ENCODE results near the gene MT2A.
"Not testable (repeated sequence)": the region's sequence is repeated elsewhere in the genome, so short reads cannot be mapped to it uniquely, and the experiment has no call there.

The MT2A gene

DNA sequence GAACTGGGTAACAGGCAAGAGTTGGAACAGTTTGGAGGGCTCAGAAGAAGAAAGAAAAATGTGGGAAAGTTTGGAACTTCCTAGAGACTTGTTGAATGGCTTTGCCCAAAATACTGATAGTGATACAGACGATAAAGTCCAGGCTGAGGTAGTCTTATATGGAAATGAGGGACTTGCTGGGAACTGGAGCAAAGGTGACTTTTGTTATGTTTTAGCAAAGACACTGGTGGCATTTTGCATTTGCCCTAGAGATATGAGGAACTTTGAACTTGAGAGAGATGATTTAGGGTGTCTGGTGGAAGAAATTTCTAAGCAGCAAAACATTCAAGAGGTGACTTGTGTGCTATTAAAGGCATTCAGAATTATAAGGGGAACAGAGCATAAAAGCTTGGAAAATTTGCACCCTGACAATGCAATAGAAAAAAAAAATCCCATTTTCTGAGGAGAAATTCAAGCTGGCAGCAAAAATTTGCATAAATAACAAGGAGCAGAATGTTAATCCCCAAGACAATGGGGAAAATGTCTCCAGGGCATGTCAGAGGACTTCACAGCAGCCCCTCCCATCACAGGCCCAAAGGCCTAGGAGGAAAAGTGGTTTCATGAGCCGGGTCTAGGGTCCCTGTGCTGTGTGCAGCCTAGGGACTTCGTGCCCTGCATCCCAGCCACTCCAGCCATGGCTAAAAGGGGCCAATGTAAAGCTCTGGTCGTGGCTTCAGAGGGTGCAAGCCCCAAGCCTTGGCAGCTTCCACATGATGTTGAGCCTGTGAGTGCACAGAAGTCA lies 13.5 kb downstream of the MT2A start:
- not testable (repeated sequence) for DNase-seq (ENCODE audit: low read depth)

DNA sequence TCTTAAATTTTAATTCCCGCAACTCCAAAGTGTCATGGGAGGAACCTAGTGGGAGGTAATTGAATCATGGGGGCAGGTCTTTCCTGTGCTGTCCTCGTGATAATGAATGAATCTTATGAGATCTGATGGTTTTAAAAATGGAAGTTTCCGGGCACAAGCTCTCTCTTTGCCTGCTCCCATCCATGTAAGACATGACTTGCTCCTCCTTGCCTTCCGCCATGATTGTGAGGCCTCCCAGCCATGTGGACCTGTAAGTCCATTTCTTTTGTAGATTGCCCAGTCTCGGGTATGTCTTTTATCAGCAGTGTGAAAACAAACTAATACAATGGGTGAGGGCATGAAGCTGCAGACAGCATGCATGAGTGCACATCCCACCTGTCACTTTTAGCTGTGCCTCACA lies 14.8 kb downstream of the MT2A start:
- not testable (repeated sequence) for DNase-seq (ENCODE audit: low read depth)

DNA sequence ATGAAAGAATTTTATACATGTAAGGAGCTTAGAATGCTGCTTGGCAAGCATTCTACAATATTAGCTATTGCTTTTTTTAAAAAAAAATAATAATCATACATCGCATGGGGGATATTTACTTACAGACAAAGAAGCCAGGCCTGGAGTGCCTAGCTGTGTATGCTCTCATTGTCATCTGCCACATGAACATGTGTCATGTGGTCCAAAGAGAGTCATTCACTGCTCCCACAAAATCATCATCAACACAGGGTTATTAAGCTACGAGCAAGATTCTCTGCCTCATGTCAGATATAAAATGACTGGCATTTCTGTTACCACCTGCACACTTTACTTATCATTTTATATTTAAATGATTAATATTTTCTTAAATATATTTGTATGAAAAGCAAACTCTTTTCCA lies 15.3 kb downstream of the MT2A start:
- DNase-seq (ENCODE audit: low read depth) = no peak

DNA sequence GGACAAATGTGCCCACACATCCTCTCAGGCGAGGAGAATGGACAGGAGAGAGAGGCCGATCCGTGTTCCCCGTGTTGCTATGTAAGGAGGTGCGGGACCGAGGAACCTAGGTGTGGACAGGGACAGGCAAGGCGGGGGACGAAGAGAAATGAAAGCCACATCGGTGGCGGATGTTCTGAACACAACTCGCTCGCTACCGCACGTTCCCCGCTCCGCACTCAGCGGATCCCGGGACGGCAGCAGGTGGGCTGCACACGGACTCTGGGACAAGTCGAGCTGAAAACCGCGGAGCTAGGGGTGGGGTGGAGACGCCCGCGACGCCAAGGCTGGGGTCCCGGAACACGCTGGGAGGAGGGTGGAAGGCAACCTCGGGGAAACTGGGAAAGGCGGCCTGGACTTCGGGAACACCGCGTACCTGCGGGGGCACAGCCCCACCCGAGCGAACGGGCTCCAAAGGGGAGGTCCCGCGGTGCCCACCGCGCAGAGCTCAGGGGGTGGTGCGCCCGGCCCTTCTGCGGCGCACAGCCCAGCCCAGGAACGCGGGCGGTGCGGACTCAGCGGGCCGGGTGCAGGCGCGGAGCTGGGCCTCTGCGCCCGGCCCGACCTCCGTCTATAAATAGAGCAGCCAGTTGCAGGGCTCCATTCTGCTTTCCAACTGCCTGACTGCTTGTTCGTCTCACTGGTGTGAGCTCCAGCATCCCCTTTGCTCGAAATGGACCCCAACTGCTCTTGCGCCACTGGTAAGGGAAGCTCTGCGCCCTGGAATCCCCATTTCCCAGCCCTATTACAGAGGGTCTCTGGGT lies 17.0 kb downstream of the MT2A start, which contains the start of gene MT1E:
Gene MT1E, plus strand, starts transcription at position 642 of the 803 bp plus-strand sequence. Its CDS starts 71 bp downstream, at position 713.
- DNase-seq (ENCODE audit: low read depth) = no peak

DNA sequence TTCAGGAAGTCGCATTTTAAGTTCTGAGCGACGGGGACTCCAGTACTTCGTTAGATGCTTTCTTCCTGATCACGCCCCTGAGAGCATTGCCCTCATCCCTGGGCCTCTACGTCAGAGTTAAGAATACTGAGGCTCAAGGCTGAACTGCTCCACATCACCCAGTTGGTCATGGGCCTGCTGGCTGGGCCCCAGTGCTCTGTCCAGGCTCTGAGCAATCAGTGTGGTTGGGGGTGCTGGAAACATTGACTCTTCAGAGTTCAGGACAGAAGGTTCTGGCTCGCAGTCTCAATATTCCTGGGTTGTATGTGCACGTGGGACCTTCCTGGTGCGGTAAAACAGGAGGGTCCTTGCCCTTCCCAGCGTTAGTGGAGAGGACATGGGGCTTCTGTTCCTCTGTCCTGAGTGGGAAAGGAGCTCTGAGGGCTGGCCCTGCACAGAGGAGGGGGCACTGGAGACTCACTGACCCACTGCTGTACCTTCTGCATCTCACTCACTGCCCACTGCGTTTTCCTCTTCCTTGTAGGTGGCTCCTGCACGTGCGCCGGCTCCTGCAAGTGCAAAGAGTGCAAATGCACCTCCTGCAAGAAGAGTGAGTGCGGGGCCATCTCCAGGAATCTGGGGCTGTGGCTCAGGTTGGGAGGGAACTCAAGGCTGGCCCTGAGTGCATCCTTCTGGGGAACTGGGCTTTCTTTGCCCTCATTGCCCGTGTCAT lies 17.7 kb downstream of the MT2A start:
- DNase-seq (ENCODE audit: low read depth) = no peak

DNA sequence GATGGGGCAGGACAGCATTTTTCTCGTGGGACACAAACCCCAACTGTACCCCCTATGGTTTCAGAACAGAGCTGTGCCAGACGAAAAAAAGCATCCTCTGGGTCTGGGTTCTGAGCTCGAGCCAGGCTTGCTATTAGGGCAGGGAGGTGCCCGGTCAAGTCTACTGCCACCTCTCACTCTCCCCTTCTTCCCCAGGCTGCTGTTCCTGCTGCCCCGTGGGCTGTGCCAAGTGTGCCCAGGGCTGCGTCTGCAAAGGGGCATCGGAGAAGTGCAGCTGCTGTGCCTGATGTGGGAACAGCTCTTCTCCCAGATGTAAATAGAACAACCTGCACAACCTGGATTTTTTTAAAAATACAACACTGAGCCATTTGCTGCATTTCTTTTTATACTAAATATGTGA lies 18.3 kb downstream of the MT2A start:
- DNase-seq (ENCODE audit: low read depth) = no peak

DNA sequence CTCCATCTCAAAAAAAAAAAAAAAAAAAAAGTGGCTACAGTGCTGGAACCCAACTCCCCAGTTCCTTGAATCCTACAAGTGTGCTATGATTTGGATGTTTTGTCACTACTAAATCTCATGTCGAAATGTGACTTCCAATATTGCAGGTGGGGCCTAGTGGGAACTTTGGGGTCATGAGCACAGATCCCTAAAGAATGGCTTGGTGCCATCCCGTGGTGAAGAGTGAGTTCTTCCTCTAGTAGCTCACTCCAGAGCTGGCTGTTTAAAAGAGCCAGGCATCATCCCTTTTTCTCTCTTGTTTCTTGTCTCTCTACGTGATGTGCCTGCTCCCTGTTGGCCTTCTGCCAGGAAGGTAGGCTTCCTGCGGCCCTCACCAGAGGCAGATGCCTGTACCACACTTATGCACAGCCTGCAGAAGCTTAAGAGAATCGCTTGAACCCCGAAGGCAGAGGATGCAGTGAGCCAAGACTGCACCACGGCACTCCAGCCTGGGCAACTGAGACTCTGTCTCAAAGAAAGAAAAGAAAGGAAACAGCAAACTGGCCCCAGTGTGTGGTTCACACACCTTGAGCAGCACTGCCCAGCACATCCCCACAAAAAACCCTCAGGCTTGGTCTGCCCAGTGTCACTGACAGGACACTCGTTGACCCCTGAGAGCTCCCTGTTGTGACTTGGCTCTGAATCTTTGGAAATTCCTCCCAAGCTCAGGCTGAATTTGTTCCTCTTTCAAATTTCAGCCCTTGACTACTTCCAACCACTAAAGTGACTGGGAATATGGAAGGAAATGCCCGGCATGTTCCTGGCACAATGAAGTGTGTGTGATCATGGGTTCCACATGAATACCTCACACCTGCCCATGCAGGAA lies 20.3 kb downstream of the MT2A start:
- no peak for DNase-seq (ENCODE audit: low read depth)

DNA sequence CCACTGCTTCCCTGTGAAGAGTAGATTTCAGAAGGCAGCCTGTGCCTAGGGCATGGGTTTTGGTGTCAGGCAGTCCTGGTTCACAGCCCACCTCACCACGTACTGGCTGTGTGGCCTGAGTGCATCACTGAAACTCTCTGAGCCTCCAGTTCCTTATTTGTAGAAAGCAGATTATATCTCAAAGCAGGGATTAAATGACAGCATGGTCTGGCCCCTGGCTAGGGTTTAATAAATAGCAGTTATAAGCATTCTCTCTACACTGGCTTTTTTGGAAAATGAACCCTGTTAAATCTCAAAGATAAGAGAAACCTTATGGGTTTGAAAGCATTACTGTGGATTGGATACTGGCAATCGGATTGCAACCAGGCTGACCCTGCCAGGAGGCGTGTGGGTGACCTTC lies 21.1 kb downstream of the MT2A start:
- DNase-seq (ENCODE audit: low read depth) = no peak

DNA sequence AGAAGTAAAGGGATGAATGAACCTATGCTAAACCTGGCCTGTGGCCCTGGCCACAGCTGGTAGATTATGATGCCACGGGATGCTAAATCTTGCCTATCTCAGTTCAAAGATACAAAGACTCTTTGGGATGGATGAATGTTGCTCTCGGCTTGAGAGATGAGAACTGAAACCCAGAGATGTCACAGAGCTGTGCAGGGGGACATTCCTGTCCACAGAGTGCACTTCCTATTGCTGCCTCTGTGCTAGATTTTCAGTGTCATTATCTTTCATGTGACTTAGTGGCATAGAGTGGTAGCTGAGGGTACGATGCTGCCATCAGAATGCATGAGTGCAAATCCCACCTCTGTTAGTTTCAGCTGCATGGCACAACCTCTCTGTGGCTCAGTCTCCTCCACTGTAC lies 21.8 kb downstream of the MT2A start:
- DNase-seq (ENCODE audit: low read depth) = no peak

DNA sequence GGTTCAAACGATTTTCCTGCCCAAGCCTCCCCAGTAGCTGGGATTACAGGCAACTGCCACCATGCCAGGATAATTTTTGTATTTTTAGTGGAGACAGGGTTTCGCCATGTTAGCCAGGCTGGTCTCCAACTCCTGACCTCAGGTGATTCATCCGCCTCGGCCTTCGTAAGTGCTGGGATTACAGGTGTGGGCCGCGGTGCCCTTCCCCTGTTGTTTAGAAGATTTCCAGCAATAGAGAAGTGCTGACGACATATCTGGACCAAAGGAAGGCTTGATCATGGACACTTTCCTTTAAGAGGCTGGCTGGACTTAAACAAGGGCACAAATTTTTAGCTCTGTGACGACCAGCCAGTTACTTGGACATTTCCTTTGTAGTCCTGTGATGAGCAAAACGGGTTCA lies 22.8 kb downstream of the MT2A start:
- no peak for DNase-seq (ENCODE audit: low read depth)

DNA sequence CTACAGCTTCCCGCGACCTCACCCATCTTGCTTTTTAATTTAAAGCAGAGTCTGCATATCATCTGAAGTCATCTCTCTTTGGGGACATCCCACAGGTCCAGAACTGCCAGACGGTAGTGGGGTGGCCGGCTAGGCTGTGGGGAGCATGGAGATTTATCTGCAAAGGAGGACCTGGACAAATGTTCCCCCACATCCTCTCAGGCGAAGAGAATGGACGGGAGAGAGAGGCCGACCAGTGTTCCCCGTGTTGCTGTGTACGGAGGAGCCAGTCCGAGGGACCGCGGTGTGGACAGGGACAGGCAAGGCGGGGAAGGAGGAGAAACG lies 23.4 kb downstream of the MT2A start:
- no peak for DNase-seq (ENCODE audit: low read depth)

DNA sequence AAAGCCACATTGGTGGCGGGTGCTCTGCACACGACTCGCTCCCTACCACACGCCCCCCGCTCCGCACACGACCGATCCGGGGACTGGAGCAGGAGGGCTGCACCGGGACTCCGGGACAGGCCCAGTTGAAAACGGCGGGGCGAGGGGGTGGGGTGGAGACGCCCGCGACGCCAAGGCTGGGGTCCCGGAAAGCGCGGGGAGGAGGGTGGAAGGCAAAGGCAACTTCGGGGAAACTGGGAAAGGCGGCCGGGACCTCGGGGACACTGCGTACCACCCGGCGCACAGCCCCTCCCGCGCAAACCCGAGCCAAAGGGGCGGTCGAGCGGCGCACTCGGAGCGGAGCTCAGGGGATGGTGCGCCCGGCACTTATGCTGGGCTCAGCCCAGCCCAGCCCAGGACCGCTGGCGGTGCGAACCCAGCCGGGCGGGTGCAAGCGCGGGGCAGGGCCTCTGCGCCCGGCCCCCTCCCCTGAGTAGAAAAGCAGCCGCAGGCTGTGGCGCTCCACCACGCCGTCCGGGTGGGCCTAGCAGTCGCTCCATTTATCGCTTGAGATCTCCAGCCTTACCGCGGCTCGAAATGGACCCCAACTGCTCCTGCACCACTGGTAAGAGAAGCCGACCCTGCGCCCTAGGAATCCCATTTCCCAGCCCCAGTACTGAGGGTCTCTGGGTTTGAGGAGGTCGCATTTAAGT lies 23.9 kb downstream of the MT2A start, which contains the start of gene MT1M:
Gene MT1M, plus strand, starts transcription at position 504 of the 692 bp plus-strand sequence. Its CDS starts 73 bp downstream, at position 577.
- no peak for DNase-seq (ENCODE audit: low read depth)

DNA sequence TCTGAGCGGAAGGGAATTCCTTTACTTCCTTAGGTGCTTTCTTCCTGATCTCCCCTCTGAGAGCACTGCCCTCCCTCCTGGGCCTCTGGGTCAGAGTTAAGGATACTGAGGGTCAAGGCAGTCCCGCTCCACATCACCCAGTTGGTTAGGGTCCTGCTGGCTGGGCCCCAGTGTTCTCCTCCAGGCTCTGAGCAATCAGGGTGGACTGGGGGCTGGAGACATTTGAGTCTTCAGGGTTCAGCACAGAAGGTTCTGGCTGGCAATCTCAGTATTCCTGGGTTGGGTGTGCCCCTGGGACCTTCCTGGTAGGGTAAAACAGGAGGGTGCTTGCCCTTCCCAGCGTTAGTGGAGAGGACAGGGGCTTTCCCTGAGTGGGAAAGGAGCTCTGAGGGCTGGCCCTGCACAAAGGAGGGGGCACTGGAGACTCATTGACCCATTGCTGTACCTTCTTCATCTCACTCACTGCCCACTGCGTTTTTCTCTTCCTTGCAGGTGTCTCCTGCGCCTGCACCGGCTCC lies 24.5 kb downstream of the MT2A start:
- no peak for DNase-seq (ENCODE audit: low read depth)

DNA sequence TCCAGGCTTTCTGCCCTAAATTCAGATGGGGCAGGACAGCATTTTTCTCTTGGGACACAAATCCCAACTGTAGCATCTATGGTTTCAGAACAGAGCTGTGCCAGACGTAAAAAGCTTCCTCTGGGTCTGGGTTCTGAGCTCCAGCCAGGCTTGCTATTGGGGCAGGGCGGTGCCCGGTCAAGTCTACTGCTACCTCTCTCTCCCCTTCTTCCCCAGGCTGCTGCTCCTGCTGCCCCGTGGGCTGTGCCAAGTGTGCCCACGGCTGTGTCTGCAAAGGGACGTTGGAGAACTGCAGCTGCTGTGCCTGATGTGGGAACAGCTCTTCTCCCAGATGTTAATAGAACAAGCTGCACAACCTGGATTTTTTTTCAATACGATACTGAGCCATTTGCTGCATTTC lies 25.2 kb downstream of the MT2A start:
- DNase-seq (ENCODE audit: low read depth) = no peak

DNA sequence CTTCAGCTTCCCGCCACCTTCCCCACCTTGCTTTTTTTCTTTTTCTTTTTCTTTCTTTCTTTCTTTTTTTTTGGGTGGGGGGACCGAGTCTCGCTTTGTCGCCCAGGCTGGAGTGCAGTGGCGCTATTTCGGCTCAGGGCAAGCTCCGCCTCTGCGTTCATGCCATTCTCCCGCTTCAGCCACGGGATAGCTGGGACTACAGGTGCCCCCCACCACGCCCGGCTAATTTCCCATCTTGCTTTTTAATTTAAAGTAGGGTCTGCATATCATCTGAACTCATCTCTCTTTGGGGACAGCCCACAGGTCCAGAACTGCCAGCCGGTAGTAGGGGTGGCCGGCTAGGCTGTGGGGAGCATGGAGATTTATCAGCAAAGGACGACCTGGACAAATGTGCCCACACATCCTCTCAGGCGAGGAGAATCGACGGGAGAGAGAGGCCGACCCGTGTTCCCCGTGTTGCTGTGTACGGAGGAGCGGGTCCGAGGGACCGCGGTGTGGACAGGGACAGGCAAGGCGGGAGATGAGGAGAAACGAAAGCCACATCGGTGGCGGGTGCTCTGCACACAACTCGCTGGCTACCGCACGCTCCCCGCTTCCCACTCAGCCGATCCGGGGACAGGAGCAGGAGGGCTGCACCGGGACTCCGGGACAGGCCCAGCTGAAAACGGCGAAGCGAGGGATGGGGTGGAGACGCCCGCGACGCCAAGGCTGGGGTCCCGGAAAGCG lies 26.5 kb downstream of the MT2A start:
- DNase-seq (ENCODE audit: low read depth) = no peak

DNA sequence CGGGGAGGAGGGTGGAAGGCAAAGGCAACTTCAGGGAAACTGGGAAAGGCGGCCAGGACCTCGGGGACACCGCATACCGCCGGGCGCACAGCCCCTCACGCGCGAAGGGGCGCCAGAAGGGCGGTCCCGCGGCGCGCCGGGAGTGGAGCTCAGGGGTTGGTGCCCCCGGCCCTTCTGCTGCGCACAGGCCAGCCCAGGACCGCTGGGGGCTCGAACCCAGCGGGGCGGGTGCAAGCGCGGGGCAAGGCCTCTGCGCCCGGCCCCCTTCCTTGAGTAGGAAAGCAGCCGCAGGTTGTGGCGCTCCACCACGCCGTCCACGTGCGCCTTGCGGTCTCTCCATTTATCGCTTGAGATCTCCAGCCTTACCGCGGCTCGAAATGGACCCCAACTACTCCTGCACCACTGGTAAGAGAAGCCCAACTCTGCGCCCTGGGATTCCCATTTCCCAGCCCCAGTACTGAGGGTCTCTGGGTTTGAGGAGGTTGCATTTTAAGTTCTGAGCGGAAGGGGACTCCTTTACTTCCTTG lies 27.1 kb downstream of the MT2A start:
- no peak for DNase-seq (ENCODE audit: low read depth)

DNA sequence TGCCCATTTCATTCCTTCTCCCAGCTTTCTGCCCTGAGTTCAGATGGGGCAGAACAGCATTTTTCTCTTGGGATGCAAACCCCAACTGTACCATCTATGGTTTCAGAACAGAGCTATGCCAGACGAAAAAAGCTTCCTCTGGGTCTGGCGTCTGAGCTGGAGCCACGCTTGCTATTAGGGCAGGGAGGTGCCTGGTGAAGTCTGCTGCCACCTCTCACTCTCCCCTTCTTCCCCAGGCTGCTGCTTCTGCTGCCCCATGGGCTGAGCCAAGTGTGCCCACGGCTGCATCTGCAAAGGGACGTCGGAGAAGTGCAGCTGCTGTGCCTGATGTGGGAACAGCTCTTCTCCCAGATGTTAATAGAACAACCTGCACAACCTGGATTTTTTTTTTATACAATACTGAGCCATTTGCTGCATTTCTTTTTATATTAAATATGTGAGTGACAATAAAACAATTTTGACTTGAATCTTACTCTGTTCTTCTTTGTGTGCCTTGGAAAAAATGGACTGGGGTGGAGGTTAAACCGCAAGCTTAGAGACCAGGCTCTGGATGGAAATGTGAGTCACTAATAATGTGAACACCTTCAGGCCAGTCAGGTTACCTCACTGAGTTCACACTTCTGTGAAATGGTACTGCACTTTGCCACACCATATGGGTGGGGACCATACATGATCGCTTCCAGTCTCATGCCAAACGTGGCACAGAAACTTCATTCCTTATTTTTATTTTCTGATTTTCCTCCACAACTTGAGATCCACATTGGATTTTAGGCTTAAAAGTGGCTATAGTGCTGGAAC lies 28.4 kb downstream of the MT2A start:
- no peak for DNase-seq (ENCODE audit: low read depth)

DNA sequence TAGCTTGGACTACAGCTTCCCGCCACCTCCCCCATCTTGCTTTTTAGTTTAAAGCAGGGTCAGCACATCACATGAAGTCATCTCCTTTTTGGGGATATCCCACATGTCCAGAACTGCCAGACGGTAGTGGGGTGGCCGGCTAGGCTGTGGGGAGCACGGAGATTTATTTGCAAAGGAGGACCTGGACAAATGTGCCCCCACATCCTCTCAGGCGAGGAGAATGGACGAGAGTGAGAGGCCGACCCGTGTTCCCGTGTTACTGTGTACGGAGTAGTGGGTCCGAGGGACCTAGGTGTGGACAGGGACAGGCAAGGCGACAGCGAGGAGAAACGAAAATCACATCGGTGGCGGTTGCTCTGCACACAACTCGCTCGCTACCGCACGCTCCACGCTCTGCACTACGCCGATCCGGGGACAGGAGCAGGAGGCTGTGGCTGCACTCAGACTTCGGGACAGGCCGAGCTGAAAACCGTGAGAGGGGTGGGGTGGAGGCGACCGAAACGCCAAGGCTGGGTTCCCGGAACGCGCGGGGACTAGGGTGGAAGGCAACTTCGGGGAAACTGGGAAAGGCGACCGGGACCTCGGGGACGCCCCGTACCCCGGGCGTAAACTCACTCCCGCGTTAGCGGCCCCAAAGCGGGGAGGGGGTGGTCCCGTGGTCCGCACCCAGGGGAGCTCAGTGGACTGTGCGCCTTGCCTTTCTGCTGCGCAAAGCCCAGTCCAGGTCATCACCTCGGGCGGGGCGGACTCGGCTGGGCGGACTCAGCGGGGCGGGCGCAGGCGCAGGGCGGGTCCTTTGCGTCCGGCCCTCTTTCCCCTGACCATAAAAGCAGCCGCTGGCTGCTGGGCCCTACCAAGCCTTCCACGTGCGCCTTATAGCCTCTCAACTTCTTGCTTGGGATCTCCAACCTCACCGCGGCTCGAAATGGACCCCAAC lies 29.7 kb downstream of the MT2A start, which contains the start of gene MT1A:
Gene MT1A, plus strand, starts transcription at position 853 of the 937 bp plus-strand sequence. Its CDS starts 73 bp downstream, at position 926.
- DNase-seq (ENCODE audit: low read depth) = no peak

Measured in stimulated activated CD8-positive, alpha-beta memory T cell treated with anti-CD3 and anti-CD28 coated beads, Interleukin-12 subunit alpha, Interleukin-12 subunit beta, amount 100 ng/mL, for 1 hour (primary cell).